ENCODE data around the gene ITPKC. TPM values are rescaled to one million over a fixed set of nuclear protein-coding genes. Genes with fewer than 3 reads are reported as not detected.

Gene ITPKC
- polyA plus RNA-seq, 1 of the 3 experiments (the other 2 are of a cell fraction): 6.3 TPM

GRCh38 chr19:40745402-40745780, 28.5 kb downstream of the ITPKC start (continued):
- TF ChIP-seq EZH2phosphoT487 (IDR thresholded peaks at IDR 0.05; ENCODE audit: borderline replicate concordance, low read depth) (no peak), JUND (IDR thresholded peaks at IDR 0.05) (no peak), MEF2A (IDR thresholded peaks at IDR 0.05; ENCODE audit: borderline replicate concordance, low read depth) (no peak)

GRCh38 chr19:40747536-40747935, 30.6 kb downstream of the ITPKC start:
- no peak overlapping the region for H3K9ac ChIP-seq
- H3K27me3 ChIP-seq (ENCODE audit: insufficient read depth): no peaks in the 10 kb centered on the region
- H3K9me2 ChIP-seq: no peaks in the 10 kb centered on the region
- no peaks in the 10 kb centered on the region for H3K36me3 ChIP-seq (replicated peaks in 1 of 2; ENCODE audit: control insufficient read depth in 1 of 2, insufficient read depth in 2 of 2, low read length in 1 of 2)
- no peaks in the 10 kb centered on the region for H4K20me1 ChIP-seq (ENCODE audit: insufficient read depth)
- no peak overlapping the region for H3K27ac ChIP-seq (ENCODE audit: low read depth in 2 of 2, low read length in 1 of 2)
- no peaks in the 10 kb centered on the region for H3F3A ChIP-seq (replicated peaks; ENCODE audit: insufficient read depth)
- H3K4me3 ChIP-seq (ENCODE audit: low read depth in 2 of 2, low read length in 1 of 2): no peak overlapping the region
- H2AFZ ChIP-seq (ENCODE audit: low read depth): no peak overlapping the region
- TF ChIP-seq YY1 (IDR thresholded peaks at IDR 0.05; ENCODE audit: low read depth) (no peak), JUND (IDR thresholded peaks at IDR 0.05) (no peak), REST (IDR thresholded peaks at IDR 0.05; ENCODE audit: low read depth, low read length) (no peak), IRF3 (IDR thresholded peaks at IDR 0.05; ENCODE audit: low read depth, low read length) (no peak), ZBTB33 (IDR thresholded peaks at IDR 0.05; ENCODE audit: borderline replicate concordance, low read depth) (no peak), SMC3 (IDR thresholded peaks at IDR 0.05; ENCODE audit: low read depth, low read length) (no peak), RAD21 (IDR thresholded peaks at IDR 0.05; ENCODE audit: low read length) (no peak), EZH2phosphoT487 (IDR thresholded peaks at IDR 0.05; ENCODE audit: borderline replicate concordance, low read depth) (no peak), FOXM1 (IDR thresholded peaks at IDR 0.05; ENCODE audit: low read depth) (no peak), FOXJ3 (CRISPR knock-in tag; IDR thresholded peaks at IDR 0.05) (no peak), NFIC (IDR thresholded peaks at IDR 0.05; ENCODE audit: borderline replicate concordance) (no peak), EP300 (IDR thresholded peaks at IDR 0.05; ENCODE audit: borderline replicate concordance in 1 of 2, low read depth in 1 of 2, low read length in 1 of 2) (no peak), POLR2AphosphoS5 (IDR thresholded peaks at IDR 0.05; ENCODE audit: low read depth, low read length) (no peak), TEAD4 (IDR thresholded peaks at IDR 0.05; ENCODE audit: borderline replicate concordance, insufficient read depth) (no peak), TCF12 (IDR thresholded peaks at IDR 0.05) (no peak), NRF1 (IDR thresholded peaks at IDR 0.05; ENCODE audit: low read depth, low read length) (no peak), RFX5 (IDR thresholded peaks at IDR 0.05; ENCODE audit: low read length) (no peak), RXRA (IDR thresholded peaks at IDR 0.05; ENCODE audit: borderline replicate concordance, low read depth) (no peak)
- peaks cover 29% of the 10 kb centered on the region for H3K79me2 ChIP-seq (ENCODE audit: insufficient read depth)
- ChIA-PET POLR2A (no interaction called here), CTCF (interaction anchor here (1.4 kb wide), 1 partner anchor 84 kb away, joined by 3 read pairs; no protein-coding TSS in a partner anchor)
- no peak for DNase-seq
- no peak overlapping the region for H3K4me2 ChIP-seq
- H3K4me1 ChIP-seq (ENCODE audit: control insufficient read depth in 1 of 2, insufficient read depth in 2 of 2, low read depth in 1 of 2, low read length in 1 of 2): peaks cover 11 to 19% of the 10 kb centered on the region in 2 experiments; a peak in 1 of 4 replicates
- WGBS (ENCODE audit: low lambda C conversion rate): over 99% methylated on average over 7 of the region's 7 CpGs
- no peaks in the 10 kb centered on the region for H3K9me3 ChIP-seq

All from SK-N-SH (cell line).